Rectal smooth muscle tissue (tissue), 1 donor: Measurements from ENCODE around the gene KCNMB3.
"Not testable (repeated sequence)": the region's sequence is repeated elsewhere in the genome, so short reads cannot be mapped to it uniquely, and the experiment has no call there.

Source experiments
- H3K27ac ChIP-seq: one replicate; pipeline ENCODE4 v1.7.0; 2013; ENCODE audit warnings: low read depth, low read length, inconsistent platforms
- H3K27me3 ChIP-seq: one replicate; pipeline ENCODE4 v1.7.0; 2013; ENCODE audit warnings: low read length; ENCODE audit not compliant: control insufficient read depth, insufficient read depth
- H3K36me3 ChIP-seq: one replicate; pipeline ENCODE4 v1.7.0; 2013; ENCODE audit warnings: low read length; ENCODE audit not compliant: control insufficient read depth, insufficient read depth
- H3K4me1 ChIP-seq: one replicate; pipeline ENCODE4 v1.7.0; 2013; ENCODE audit warnings: low read length; ENCODE audit not compliant: control insufficient read depth, insufficient read depth
- H3K4me3 ChIP-seq: one replicate; pipeline ENCODE4 v1.7.0; 2013; ENCODE audit warnings: low read length
- H3K9ac ChIP-seq: one replicate; pipeline ENCODE4 v1.7.0; 2013; ENCODE audit warnings: low read length

KCNMB3 gene

GRCh38 chr3:179227349-179227748 lies 23.6 kb downstream of the KCNMB3 start:
- H3K9ac ChIP-seq = no peak overlapping the region
- no peak overlapping the region for H3K4me3 ChIP-seq
- H3K27ac ChIP-seq = no peak overlapping the region
- H3K27me3 ChIP-seq = no peaks in the 10 kb centered on the region
- H3K4me1 ChIP-seq = no peaks in the 10 kb centered on the region
- H3K36me3 ChIP-seq = peaks cover 16% of the 10 kb centered on the region

GRCh38 chr3:179224584-179224983 lies 26.3 kb downstream of the KCNMB3 start:
- Histone ChIP-seq H3K4me1 (no peaks in the 10 kb centered on the region), H3K4me3 (no peak overlapping the region), H3K27me3 (no peaks in the 10 kb centered on the region), H3K9ac (no peak overlapping the region), H3K36me3 (peaks cover 9% of the 10 kb centered on the region), H3K27ac (no peak overlapping the region)

- Histone ChIP-seq H3K9ac (no peak overlapping the region), H3K4me3 (no peak overlapping the region), H3K27me3 (no peaks in the 10 kb centered on the region), H3K27ac (no peak overlapping the region), H3K36me3 (peaks cover 6% of the 10 kb centered on the region), H3K4me1 (no peaks in the 10 kb centered on the region)
Observed at GRCh38 chr3:179223548-179223947, 27.4 kb downstream of the KCNMB3 start.

GRCh38 chr3:179218213-179218612 lies 32.7 kb downstream of the KCNMB3 start:
- not testable (repeated sequence) for H3K9ac ChIP-seq, H3K36me3 ChIP-seq, H3K4me3 ChIP-seq, H3K4me1 ChIP-seq, H3K27me3 ChIP-seq, H3K27ac ChIP-seq

- H3K9ac ChIP-seq, H3K4me1 ChIP-seq, H3K36me3 ChIP-seq, H3K4me3 ChIP-seq, H3K27ac ChIP-seq, H3K27me3 ChIP-seq: not testable (repeated sequence)
Observed at GRCh38 chr3:179215550-179215949, 35.4 kb downstream of the KCNMB3 start.

- Histone ChIP-seq H3K4me3 (no peak overlapping the region), H3K36me3 (no peaks in the 10 kb centered on the region), H3K27me3 (no peaks in the 10 kb centered on the region), H3K9ac (no peak overlapping the region), H3K4me1 (peaks cover under 1% of the 10 kb centered on the region), H3K27ac (no peak overlapping the region)
Observed at GRCh38 chr3:179200790-179201189, 50.1 kb downstream of the KCNMB3 start.

GRCh38 chr3:179196700-179197099 lies 54.2 kb downstream of the KCNMB3 start:
- H3K4me1 ChIP-seq = peaks cover 6% of the 10 kb centered on the region
- H3K4me3 ChIP-seq = no peak overlapping the region
- H3K27me3 ChIP-seq = no peaks in the 10 kb centered on the region
- H3K36me3 ChIP-seq = no peaks in the 10 kb centered on the region
- H3K9ac ChIP-seq = no peak overlapping the region
- H3K27ac ChIP-seq = no peak overlapping the region

- no peak overlapping the region for H3K27ac ChIP-seq
Observed at GRCh38 chr3:179196098-179196497, 54.8 kb downstream of the KCNMB3 start.

GRCh38 chr3:179194931-179195330 lies 56.0 kb downstream of the KCNMB3 start:
- H3K4me1 ChIP-seq = peaks cover 18% of the 10 kb centered on the region
- no peak overlapping the region for H3K27ac ChIP-seq
- H3K4me3 ChIP-seq = no peak overlapping the region
- no peaks in the 10 kb centered on the region for H3K27me3 ChIP-seq
- no peak overlapping the region for H3K9ac ChIP-seq
- no peaks in the 10 kb centered on the region for H3K36me3 ChIP-seq

More at GRCh38 chr3:179196098-179196497, 54.8 kb downstream of the KCNMB3 start:
- H3K4me3 ChIP-seq = no peak overlapping the region
- no peak overlapping the region for H3K9ac ChIP-seq
- peaks cover 6% of the 10 kb centered on the region for H3K4me1 ChIP-seq
- no peaks in the 10 kb centered on the region for H3K36me3 ChIP-seq
- H3K27me3 ChIP-seq = no peaks in the 10 kb centered on the region
